BLaER1 (cell line): ENCODE measurements around the gene GLYATL2.

Source experiments
- H3K27ac ChIP-seq: shearing (Covaris generic); formaldehyde crosslinking; 2 replicates; pipeline ENCODE4 v1.8.1; 2022
- H3K27me3 ChIP-seq: shearing (Covaris generic); formaldehyde crosslinking; 2 replicates; pipeline ENCODE4 v1.8.1; 2022
- H3K36me3 ChIP-seq: shearing (Covaris generic); formaldehyde crosslinking; 2 replicates; pipeline ENCODE4 v1.8.1; 2022
- H3K4me1 ChIP-seq: shearing (Covaris generic); formaldehyde crosslinking; 2 replicates; pipeline ENCODE4 v1.8.1; 2022
- H3K4me2 ChIP-seq: shearing (Covaris generic); formaldehyde crosslinking; 2 replicates; pipeline ENCODE4 v1.8.1; 2022
- H3K4me3 ChIP-seq: shearing (Covaris generic); formaldehyde crosslinking; 2 replicates; pipeline ENCODE4 v1.8.1; 2022
- H3K9ac ChIP-seq: shearing (Covaris generic); formaldehyde crosslinking; 2 replicates; pipeline ENCODE4 v1.8.1; 2022
- H3K9me3 ChIP-seq: shearing (Covaris generic); formaldehyde crosslinking; 2 replicates; pipeline ENCODE4 v1.8.1; 2022
- H4K20me1 ChIP-seq: shearing (Covaris generic); formaldehyde crosslinking; 2 replicates; pipeline ENCODE4 v1.8.1; 2022
- Cebpa-rat ChIP-seq: shearing (Covaris generic); IDR thresholded peaks from 2 replicates; pipeline ENCODE4 v1.8.1; 2022

The GLYATL2 gene, protein sequence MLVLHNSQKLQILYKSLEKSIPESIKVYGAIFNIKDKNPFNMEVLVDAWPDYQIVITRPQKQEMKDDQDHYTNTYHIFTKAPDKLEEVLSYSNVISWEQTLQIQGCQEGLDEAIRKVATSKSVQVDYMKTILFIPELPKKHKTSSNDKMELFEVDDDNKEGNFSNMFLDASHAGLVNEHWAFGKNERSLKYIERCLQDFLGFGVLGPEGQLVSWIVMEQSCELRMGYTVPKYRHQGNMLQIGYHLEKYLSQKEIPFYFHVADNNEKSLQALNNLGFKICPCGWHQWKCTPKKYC

GRCh38 chr11:58844361-58845005, at the start of gene GLYATL2:
GLYATL2 (minus strand) TSS chr11:58844704; CDS start chr11:58839612, 5,092 bp downstream.
- Histone ChIP-seq H3K4me3 (no peak within 1 kb of the TSS), H3K27me3 (no peaks in the 10 kb centered on the region), H4K20me1 (no peaks in the 10 kb centered on the region), H3K36me3 (no peaks in the 10 kb centered on the region), H3K4me1 (no peaks in the 10 kb centered on the region), H3K27ac (no peak within 1 kb of the TSS), H3K9me3 (no peaks in the 10 kb centered on the region), H3K4me2 (no peak within 1 kb of the TSS), H3K9ac (no peak within 1 kb of the TSS)
- TF ChIP-seq Cebpa-rat = no peak

- no peak overlapping the region for H3K9ac ChIP-seq
- H3K4me2 ChIP-seq = no peak overlapping the region
- peaks cover 28% of the 10 kb centered on the region for H3K4me1 ChIP-seq
- no peaks in the 10 kb centered on the region for H3K36me3 ChIP-seq
- no peak overlapping the region for H3K4me3 ChIP-seq
- H4K20me1 ChIP-seq = no peaks in the 10 kb centered on the region
- no peak overlapping the region for H3K27ac ChIP-seq
- H3K9me3 ChIP-seq = no peaks in the 10 kb centered on the region
- H3K27me3 ChIP-seq = no peaks in the 10 kb centered on the region
- TF ChIP-seq Cebpa-rat = no peak
Measured at GRCh38 chr11:58893899-58894298, 49.4 kb upstream of the GLYATL2 start.

- no peak for TF ChIP-seq Cebpa-rat
- Histone ChIP-seq H3K9ac (no peak overlapping the region), H3K4me2 (no peak overlapping the region), H3K4me3 (no peak overlapping the region), H3K27ac (no peak overlapping the region), H3K4me1 (no peaks in the 10 kb centered on the region), H3K36me3 (no peaks in the 10 kb centered on the region), H4K20me1 (no peaks in the 10 kb centered on the region), H3K27me3 (no peaks in the 10 kb centered on the region), H3K9me3 (no peaks in the 10 kb centered on the region)
Measured at GRCh38 chr11:58888579-58888978, 44.1 kb upstream of the GLYATL2 start.

DNA sequence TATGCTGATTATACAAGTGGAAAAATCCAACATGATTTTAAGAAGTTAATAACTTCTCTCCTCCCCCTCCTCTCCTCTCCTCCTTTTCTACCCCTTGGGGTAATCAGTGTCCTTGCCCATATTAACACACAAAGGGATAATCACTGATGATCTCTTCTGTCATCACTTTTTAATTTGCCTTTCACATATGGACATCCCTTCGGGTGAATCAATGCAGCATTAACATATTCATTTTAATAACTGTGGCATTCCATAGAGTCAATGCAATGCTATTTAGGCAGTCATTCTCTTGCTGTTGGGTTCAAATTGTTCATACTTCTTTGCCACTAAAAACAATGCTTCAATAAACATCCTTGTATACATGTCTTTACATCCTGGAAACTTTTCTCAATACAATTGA, 42.9 kb upstream of the GLYATL2 start:
- Histone ChIP-seq H3K9me3 (0 out of 2 replicates have a peak, but pooled peaks cover 6% of the 10 kb centered on the region), H3K36me3 (no peaks in the 10 kb centered on the region), H4K20me1 (no peaks in the 10 kb centered on the region), H3K4me2 (no peak overlapping the region), H3K4me1 (no peaks in the 10 kb centered on the region), H3K4me3 (no peak overlapping the region), H3K9ac (no peak overlapping the region), H3K27me3 (no peaks in the 10 kb centered on the region), H3K27ac (no peak overlapping the region)
- no peak for TF ChIP-seq Cebpa-rat

- Histone ChIP-seq H3K27me3 (no peaks in the 10 kb centered on the region), H3K9ac (no peak overlapping the region), H3K36me3 (no peaks in the 10 kb centered on the region), H3K9me3 (peaks cover 21% of the 10 kb centered on the region), H4K20me1 (no peaks in the 10 kb centered on the region), H3K4me1 (no peaks in the 10 kb centered on the region), H3K27ac (no peak overlapping the region), H3K4me2 (no peak overlapping the region), H3K4me3 (no peak overlapping the region)
- no peak for TF ChIP-seq Cebpa-rat
Measured at GRCh38 chr11:58880625-58881024, 36.1 kb upstream of the GLYATL2 start.

GRCh38 chr11:58880166-58880565, 35.7 kb upstream of the GLYATL2 start:
- Histone ChIP-seq H3K27me3 (no peaks in the 10 kb centered on the region), H3K27ac (no peak overlapping the region), H3K4me1 (no peaks in the 10 kb centered on the region), H4K20me1 (no peaks in the 10 kb centered on the region), H3K36me3 (no peaks in the 10 kb centered on the region), H3K4me2 (no peak overlapping the region), H3K9ac (no peak overlapping the region), H3K4me3 (no peak overlapping the region), H3K9me3 (peaks cover 21% of the 10 kb centered on the region)
- TF ChIP-seq Cebpa-rat = no peak

DNA sequence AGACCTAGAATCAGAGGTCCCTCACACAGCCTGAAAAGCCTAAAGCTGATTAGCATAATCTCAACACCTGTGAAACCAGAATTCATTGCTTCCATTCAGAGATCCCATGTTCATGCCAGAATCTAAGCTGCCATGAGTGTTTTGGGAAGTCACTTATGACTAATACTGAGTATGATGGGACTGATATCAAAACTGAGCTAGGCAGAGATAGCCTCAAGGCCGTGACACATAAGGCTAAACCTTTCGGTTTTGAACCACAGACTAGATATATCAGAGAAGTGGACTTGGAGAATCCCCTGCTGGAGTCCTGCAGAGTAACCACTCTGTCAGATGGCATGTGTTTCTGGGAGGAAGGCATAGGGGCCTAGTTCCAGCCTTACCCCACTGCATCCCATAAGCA, 23.1 kb upstream of the GLYATL2 start:
- H3K4me2 ChIP-seq = no peak overlapping the region
- H3K4me1 ChIP-seq = no peaks in the 10 kb centered on the region
- TF ChIP-seq Cebpa-rat = no peak
- no peak overlapping the region for H3K4me3 ChIP-seq
- no peaks in the 10 kb centered on the region for H3K27me3 ChIP-seq
- H3K27ac ChIP-seq = no peak overlapping the region
- no peaks in the 10 kb centered on the region for H4K20me1 ChIP-seq
- peaks cover 10% of the 10 kb centered on the region; the same call in 1 of the 2 replicates for H3K9me3 ChIP-seq
- no peak overlapping the region for H3K9ac ChIP-seq
- H3K36me3 ChIP-seq = no peaks in the 10 kb centered on the region

- Histone ChIP-seq H3K36me3 (no peaks in the 10 kb centered on the region), H3K27ac (no peak overlapping the region), H3K4me3 (no peak overlapping the region), H3K27me3 (no peaks in the 10 kb centered on the region), H4K20me1 (no peaks in the 10 kb centered on the region), H3K4me1 (no peaks in the 10 kb centered on the region), H3K9me3 (peaks cover 16% of the 10 kb centered on the region; the same call in 1 of the 2 replicates), H3K9ac (no peak overlapping the region), H3K4me2 (no peak overlapping the region)
- no peak for TF ChIP-seq Cebpa-rat
Measured at GRCh38 chr11:58866788-58867187, 22.3 kb upstream of the GLYATL2 start.

DNA sequence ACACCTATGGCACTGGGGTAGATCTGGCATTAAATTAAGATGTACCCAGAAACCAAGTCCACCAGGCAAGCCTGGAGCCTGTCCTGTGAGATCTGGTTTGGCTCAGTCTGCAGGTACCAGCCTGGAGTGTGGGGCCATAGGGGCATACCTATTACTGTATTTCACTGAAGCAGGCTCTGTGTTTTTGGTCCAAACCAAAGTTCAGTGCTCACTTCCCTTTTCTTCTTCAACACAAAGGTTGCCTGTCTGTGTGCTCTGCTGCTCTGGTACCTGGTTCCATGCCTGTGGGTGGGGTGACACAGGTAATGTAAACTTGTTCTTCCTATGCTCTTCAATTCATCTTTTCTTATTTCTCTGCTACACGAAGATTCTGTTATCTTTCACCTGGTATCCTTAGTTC, 19.8 kb upstream of the GLYATL2 start:
- Histone ChIP-seq H3K4me1 (no peaks in the 10 kb centered on the region), H4K20me1 (no peaks in the 10 kb centered on the region), H3K4me3 (no peak overlapping the region), H3K36me3 (no peaks in the 10 kb centered on the region), H3K27ac (no peak overlapping the region), H3K9me3 (peaks cover 17% of the 10 kb centered on the region; the same call in 1 of the 2 replicates), H3K4me2 (no peak overlapping the region), H3K27me3 (no peaks in the 10 kb centered on the region), H3K9ac (no peak overlapping the region)
- TF ChIP-seq Cebpa-rat = no peak

DNA sequence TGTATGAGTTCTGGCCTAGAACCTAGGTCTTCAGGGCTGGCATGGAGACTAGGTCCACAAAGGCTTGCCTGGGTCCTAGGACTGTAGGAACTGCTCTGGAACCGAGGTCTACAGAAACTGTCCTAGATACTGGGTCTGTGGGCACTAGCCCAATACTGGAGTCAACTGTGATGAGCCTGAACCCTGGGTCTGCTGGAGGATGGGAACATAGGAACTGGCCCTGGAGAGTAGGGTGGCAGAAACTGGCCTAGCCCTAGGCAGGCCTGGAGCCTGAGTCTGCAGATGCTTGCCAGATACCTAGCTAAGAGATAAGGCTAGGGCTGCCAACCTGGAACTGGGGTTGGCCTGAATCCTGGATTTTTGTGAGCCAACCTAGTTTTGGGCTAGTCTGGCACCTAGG, 19.2 kb upstream of the GLYATL2 start:
- Histone ChIP-seq H3K27ac (no peak overlapping the region), H3K36me3 (no peaks in the 10 kb centered on the region), H3K27me3 (no peaks in the 10 kb centered on the region), H3K4me1 (no peaks in the 10 kb centered on the region), H3K9me3 (peaks cover 17% of the 10 kb centered on the region; the same call in 1 of the 2 replicates), H3K4me3 (no peak overlapping the region), H4K20me1 (no peaks in the 10 kb centered on the region), H3K9ac (no peak overlapping the region), H3K4me2 (no peak overlapping the region)
- TF ChIP-seq Cebpa-rat = no peak
